Bronchial epithelial cell (primary cell): ENCODE data around the gene PRKAG2. TPM values are rescaled to one million over a fixed set of nuclear protein-coding genes. Genes with fewer than 3 reads are reported as not detected.
A peak's percentile ranks its signal among the peaks of the same experiment; 100 is the strongest.

Experiments
- DNase-seq: peaks from one replicate; pipeline ENCODE4 v3.0.0-alpha.2; 2010; ENCODE audit warnings: low read depth
- FAIRE-seq: peaks from 2 replicates; lab custom pipeline; 2011; peaks lifted over from hg19 to GRCh38; lab: Jason Lieb, UNC
- H3K27me3 ChIP-seq: 2 replicates; pipeline ENCODE4 v1.5.1; 2011; ENCODE audit warnings: low read length; ENCODE audit not compliant: control insufficient read depth, insufficient read depth
- H3K36me3 ChIP-seq: 2 replicates; pipeline ENCODE4 v1.5.1; 2011; ENCODE audit warnings: low read length; ENCODE audit not compliant: control insufficient read depth, insufficient read depth
- H3K4me3 ChIP-seq: 2 replicates; pipeline ENCODE4 v1.5.1; 2011; ENCODE audit warnings: mild to moderate bottlenecking, low read depth, low read length, control low read depth
- CTCF ChIP-seq: IDR thresholded peaks from 2 replicates; pipeline ENCODE4 v1.5.1; 2011; ENCODE audit warnings: mild to moderate bottlenecking, moderate library complexity, low read length, control low read depth, inconsistent platforms; ENCODE audit not compliant: insufficient read depth, severe bottlenecking
- total RNA-seq: library from RNA; depleted of rRNA; stranded (reverse); fragments of >200 nt; gene quantifications from 2 replicates; pipeline ENCODE4 v1.2.1, GENCODE V29; 2014

PRKAG2 gene
- total RNA-seq: 19.8 and 24.5 TPM in 2 replicates

- peak within 1 kb of the TSS; percentile 47 for H3K4me3 ChIP-seq
- no peaks in the 10 kb centered on the region for H3K36me3 ChIP-seq
- H3K27me3 ChIP-seq: peaks cover 9% of the 10 kb centered on the region
- TF ChIP-seq CTCF: no peak
- peak; percentile 15 for DNase-seq
- FAIRE-seq: no peak
Measured at GRCh38 chr7:151876899-151877777, at the start of gene PRKAG2. PRKAG2 (minus strand) TSS chr7:151877115; CDS start chr7:151876620, 495 bp downstream.

- Histone ChIP-seq H3K27me3 (peaks cover 6% of the 10 kb centered on the region), H3K4me3 (no peak overlapping the region), H3K36me3 (no peaks in the 10 kb centered on the region)
- FAIRE-seq (no peak), DNase-seq (no peak)
- no peak for TF ChIP-seq CTCF
Measured at GRCh38 chr7:151926336-151926712, 49.4 kb upstream of the PRKAG2 start.

- no peak for FAIRE-seq
- Histone ChIP-seq H3K27me3 (peaks cover 4% of the 10 kb centered on the region), H3K4me3 (no peak overlapping the region), H3K36me3 (no peaks in the 10 kb centered on the region)
- TF ChIP-seq CTCF: no peak
- DNase-seq: no peak
Measured at GRCh38 chr7:151925446-151926335, 48.8 kb upstream of the PRKAG2 start.

GRCh38 chr7:151924508-151924907, 47.6 kb upstream of the PRKAG2 start:
- TF ChIP-seq CTCF: no peak
- FAIRE-seq (no peak), DNase-seq (no peak)
- no peaks in the 10 kb centered on the region for H3K36me3 ChIP-seq
- H3K4me3 ChIP-seq: no peak overlapping the region
- H3K27me3 ChIP-seq: peaks cover 3% of the 10 kb centered on the region

- Histone ChIP-seq H3K36me3 (no peaks in the 10 kb centered on the region), H3K4me3 (no peak overlapping the region), H3K27me3 (peaks cover 3% of the 10 kb centered on the region)
- TF ChIP-seq CTCF: no peak
- DNase-seq (no peak), FAIRE-seq (no peak)
Measured at GRCh38 chr7:151924001-151924400, 47.1 kb upstream of the PRKAG2 start.
